GM18861 (cell line): ENCODE measurements around the gene ROBO3.

Experiments used
- ATAC-seq: cut with Tn5 transposase; IDR thresholded peaks from one replicate; pipeline ENCODE4 v1.9.1; 2021; ENCODE audit not compliant: unreplicated experiment

The ROBO3 gene

GRCh38 chr11:124917115-124917637 lies 51.9 kb downstream of the ROBO3 start:
- ATAC-seq = no peak

GRCh38 chr11:124918950-124919349 lies 53.7 kb downstream of the ROBO3 start, which contains the start of gene HEPN1:
TSS of gene HEPN1 (plus strand) at chr11:124919250.
- ATAC-seq = no peak

GRCh38 chr11:124919898-124920297 lies 54.7 kb downstream of the ROBO3 start:
- no peak for ATAC-seq

GRCh38 chr11:124920356-124920755 lies 55.1 kb downstream of the ROBO3 start:
- no peak for ATAC-seq

GRCh38 chr11:124920870-124921609 lies 55.8 kb downstream of the ROBO3 start:
- ATAC-seq = no peak

- no peak for ATAC-seq
Measured at GRCh38 chr11:124922831-124923230, 57.6 kb downstream of the ROBO3 start.

- ATAC-seq = no peak
Measured at GRCh38 chr11:124923296-124923695, 58.1 kb downstream of the ROBO3 start.

- ATAC-seq = no peak
Measured at GRCh38 chr11:124928942-124929665, 63.9 kb downstream of the ROBO3 start.

- ATAC-seq = peak; percentile 95
Measured at GRCh38 chr11:124930799-124931198, 65.6 kb downstream of the ROBO3 start.
